ENCODE results near the gene RSPH1.

- TF ChIP-seq CTCF (IDR thresholded peaks at IDR 0.05) = no peak
- no peak for TF ChIP-seq POLR2A (IDR thresholded peaks at IDR 0.05)
Measured at GRCh38 chr21:42443181-42443785, 52.7 kb downstream of the RSPH1 start.
